A549 (cell line): ENCODE data around the gene ZNF362.

Source experiments
- HOXB5 ChIP-seq: fragments of 250-450 bp; sonication (Bioruptor Pico); IDR thresholded peaks from 2 replicates; pipeline ENCODE4 v1.5.0; 2020; ENCODE audit warnings: mild to moderate bottlenecking, moderate library complexity
- MYC ChIP-seq: IDR thresholded peaks from 2 replicates; pipeline ENCODE4 v1.6.1; 2012; ENCODE audit warnings: mild to moderate bottlenecking, inconsistent platforms, low read length, improper control_type of control experiment, borderline replicate concordance
- NFE2L2 ChIP-seq: fragments of 150-350 bp; conservative IDR thresholded peaks from 2 replicates; pipeline ENCODE4 v1.6.1; 2014; ENCODE audit warnings: low read length
- POLR2A ChIP-seq: IDR thresholded peaks from 2 replicates; pipeline ENCODE4 v1.6.1; 2012; ENCODE audit warnings: mild to moderate bottlenecking, low read length
- TF ChIP-seq, protein P1 (sequence below): fragments of >200 bp; sonication (Bioruptor Twin); formaldehyde crosslinking; IDR thresholded peaks from 3 replicates; pipeline ENCODE4 v1.5.1; 2016
- TF ChIP-seq, protein P2 (sequence below): fragments of 200-600 bp; sonication (generic); IDR thresholded peaks from 2 replicates; pipeline ENCODE4 v1.6.1; 2016; ENCODE audit warnings: antibody characterized with exemption, mild to moderate bottlenecking, moderate library complexity
- TF ChIP-seq, protein P3 (sequence below): fragments of 450-650 bp; IDR thresholded peaks from 2 replicates; pipeline ENCODE4 v1.6.1; 2014; ENCODE audit warnings: antibody characterized with exemption

DNA sequence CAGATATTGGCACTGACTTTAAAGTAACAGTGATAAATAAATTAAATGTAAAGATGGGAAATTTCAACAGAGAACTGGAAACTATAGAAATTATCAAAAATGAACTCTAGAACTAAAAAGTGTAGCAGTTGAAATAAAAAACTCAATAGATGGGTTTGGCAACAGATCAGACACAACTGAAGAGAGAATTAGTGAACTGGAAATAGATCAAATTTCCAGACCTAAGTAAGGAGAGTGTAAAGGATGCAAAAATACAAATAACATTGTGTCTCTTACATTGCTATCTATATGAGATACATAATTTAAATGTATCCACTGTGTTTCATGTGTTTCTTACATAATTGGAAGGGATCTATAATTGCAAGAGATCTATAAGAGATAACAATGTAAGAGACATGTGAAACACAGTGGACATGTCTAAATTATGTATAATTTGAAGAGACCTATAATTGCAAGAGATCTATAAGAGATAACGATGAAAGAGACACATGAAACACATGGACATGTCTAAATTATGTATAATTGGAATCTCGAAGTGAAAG is 32.1 kb upstream of the ZNF362 start:
- TF ChIP-seq, protein P1, sequence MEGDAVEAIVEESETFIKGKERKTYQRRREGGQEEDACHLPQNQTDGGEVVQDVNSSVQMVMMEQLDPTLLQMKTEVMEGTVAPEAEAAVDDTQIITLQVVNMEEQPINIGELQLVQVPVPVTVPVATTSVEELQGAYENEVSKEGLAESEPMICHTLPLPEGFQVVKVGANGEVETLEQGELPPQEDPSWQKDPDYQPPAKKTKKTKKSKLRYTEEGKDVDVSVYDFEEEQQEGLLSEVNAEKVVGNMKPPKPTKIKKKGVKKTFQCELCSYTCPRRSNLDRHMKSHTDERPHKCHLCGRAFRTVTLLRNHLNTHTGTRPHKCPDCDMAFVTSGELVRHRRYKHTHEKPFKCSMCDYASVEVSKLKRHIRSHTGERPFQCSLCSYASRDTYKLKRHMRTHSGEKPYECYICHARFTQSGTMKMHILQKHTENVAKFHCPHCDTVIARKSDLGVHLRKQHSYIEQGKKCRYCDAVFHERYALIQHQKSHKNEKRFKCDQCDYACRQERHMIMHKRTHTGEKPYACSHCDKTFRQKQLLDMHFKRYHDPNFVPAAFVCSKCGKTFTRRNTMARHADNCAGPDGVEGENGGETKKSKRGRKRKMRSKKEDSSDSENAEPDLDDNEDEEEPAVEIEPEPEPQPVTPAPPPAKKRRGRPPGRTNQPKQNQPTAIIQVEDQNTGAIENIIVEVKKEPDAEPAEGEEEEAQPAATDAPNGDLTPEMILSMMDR, result no peak
- TF ChIP-seq NFE2L2, result no peak
- TF ChIP-seq, protein P2, sequence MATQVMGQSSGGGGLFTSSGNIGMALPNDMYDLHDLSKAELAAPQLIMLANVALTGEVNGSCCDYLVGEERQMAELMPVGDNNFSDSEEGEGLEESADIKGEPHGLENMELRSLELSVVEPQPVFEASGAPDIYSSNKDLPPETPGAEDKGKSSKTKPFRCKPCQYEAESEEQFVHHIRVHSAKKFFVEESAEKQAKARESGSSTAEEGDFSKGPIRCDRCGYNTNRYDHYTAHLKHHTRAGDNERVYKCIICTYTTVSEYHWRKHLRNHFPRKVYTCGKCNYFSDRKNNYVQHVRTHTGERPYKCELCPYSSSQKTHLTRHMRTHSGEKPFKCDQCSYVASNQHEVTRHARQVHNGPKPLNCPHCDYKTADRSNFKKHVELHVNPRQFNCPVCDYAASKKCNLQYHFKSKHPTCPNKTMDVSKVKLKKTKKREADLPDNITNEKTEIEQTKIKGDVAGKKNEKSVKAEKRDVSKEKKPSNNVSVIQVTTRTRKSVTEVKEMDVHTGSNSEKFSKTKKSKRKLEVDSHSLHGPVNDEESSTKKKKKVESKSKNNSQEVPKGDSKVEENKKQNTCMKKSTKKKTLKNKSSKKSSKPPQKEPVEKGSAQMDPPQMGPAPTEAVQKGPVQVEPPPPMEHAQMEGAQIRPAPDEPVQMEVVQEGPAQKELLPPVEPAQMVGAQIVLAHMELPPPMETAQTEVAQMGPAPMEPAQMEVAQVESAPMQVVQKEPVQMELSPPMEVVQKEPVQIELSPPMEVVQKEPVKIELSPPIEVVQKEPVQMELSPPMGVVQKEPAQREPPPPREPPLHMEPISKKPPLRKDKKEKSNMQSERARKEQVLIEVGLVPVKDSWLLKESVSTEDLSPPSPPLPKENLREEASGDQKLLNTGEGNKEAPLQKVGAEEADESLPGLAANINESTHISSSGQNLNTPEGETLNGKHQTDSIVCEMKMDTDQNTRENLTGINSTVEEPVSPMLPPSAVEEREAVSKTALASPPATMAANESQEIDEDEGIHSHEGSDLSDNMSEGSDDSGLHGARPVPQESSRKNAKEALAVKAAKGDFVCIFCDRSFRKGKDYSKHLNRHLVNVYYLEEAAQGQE, result no peak
- TF ChIP-seq POLR2A, result no peak
- no peak for TF ChIP-seq HOXB5 (CRISPR knock-in tag)
- TF ChIP-seq, protein P3, sequence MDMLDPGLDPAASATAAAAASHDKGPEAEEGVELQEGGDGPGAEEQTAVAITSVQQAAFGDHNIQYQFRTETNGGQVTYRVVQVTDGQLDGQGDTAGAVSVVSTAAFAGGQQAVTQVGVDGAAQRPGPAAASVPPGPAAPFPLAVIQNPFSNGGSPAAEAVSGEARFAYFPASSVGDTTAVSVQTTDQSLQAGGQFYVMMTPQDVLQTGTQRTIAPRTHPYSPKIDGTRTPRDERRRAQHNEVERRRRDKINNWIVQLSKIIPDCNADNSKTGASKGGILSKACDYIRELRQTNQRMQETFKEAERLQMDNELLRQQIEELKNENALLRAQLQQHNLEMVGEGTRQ, result no peak
- no peak for TF ChIP-seq MYC
